Lower leg skin (tissue), 4 donors: ENCODE data around the gene FRRS1. TPM values are rescaled to one million over a fixed set of nuclear protein-coding genes. Genes with fewer than 3 reads are reported as not detected.

Experiments used
- DNase-seq, 2 donors: peaks; one replicate each; pipeline ENCODE4 v3.0.0-alpha.2; 2019; ENCODE audit warnings: low spot score in 2 of 2
- H3K4me3 ChIP-seq: fragments of 200-600 bp; sonication (generic); 2 replicates; pipeline ENCODE4 v1.5.1; 2017; ENCODE audit warnings: mild to moderate bottlenecking, low read depth; ENCODE audit not compliant: poor library complexity, severe bottlenecking
- POLR2A ChIP-seq, 2 donors: fragments of 450-650 bp; IDR thresholded peaks; one replicate each; pipeline ENCODE4 v1.6.1; 2016 to 2017; ENCODE audit warnings: antibody characterized with exemption in 2 of 2, mild to moderate bottlenecking in 1 of 2, moderate library complexity in 1 of 2
- WGBS, 2 donors: methylation state at CpG; one replicate each; pipeline ENCODE4 v1.1.5; 2018; 5-methylcytosine and 5-hydroxymethylcytosine counted together
- intact Hi-C: fragments of 100-400 bp; cut with DNase I; formaldehyde crosslinking; loops from one replicate; pipeline ENCODE4 v1.15.0; 2023; ENCODE audit warnings: low total_unique reads
- total RNA-seq, 4 donors: library from RNA; depleted of rRNA; stranded (reverse); fragments of >200 nt; gene quantifications; one replicate each; pipeline ENCODE4 v1.1.0, GENCODE V29; 2016
- TF ChIP-seq, protein P1 (sequence below), 3 donors: fragments of 450-650 bp; IDR thresholded peaks; one replicate each; pipeline ENCODE4 v1.5.1; 2016; ENCODE audit warnings: antibody characterized with exemption in 3 of 3, mild to moderate bottlenecking in 3 of 3, moderate library complexity in 2 of 3

The FRRS1 gene
- total RNA-seq, 4 donors from 2014 or later: 25.0 to 37.1 (median 28.2) TPM

DNA sequence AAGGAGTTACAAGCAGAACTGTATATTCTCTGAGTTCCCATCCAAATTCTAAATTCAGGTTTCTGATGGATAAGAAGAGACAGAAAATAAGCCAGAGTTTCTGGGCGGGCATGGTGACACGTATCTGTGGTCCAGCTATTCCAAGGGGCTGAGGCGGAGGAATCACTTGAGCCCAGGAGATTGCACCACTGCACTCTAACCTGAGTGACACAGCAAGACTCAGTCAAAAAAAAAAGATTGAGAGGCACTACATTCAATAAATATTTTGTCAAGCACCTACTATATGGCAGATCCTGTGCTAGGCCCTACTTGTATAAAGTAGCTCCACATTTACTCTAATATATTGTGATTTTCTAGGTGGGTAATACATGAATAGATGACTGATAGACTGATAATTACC lies 6.4 kb upstream of the FRRS1 start:
- TF ChIP-seq, protein P1, sequence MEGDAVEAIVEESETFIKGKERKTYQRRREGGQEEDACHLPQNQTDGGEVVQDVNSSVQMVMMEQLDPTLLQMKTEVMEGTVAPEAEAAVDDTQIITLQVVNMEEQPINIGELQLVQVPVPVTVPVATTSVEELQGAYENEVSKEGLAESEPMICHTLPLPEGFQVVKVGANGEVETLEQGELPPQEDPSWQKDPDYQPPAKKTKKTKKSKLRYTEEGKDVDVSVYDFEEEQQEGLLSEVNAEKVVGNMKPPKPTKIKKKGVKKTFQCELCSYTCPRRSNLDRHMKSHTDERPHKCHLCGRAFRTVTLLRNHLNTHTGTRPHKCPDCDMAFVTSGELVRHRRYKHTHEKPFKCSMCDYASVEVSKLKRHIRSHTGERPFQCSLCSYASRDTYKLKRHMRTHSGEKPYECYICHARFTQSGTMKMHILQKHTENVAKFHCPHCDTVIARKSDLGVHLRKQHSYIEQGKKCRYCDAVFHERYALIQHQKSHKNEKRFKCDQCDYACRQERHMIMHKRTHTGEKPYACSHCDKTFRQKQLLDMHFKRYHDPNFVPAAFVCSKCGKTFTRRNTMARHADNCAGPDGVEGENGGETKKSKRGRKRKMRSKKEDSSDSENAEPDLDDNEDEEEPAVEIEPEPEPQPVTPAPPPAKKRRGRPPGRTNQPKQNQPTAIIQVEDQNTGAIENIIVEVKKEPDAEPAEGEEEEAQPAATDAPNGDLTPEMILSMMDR (IDR thresholded peaks at IDR 0.05): no peak
- no peak for TF ChIP-seq POLR2A (IDR thresholded peaks at IDR 0.05)
- no peak overlapping the region for H3K4me3 ChIP-seq
- intact Hi-C loops: no loop called here
- no peak for DNase-seq
- 96 to 98% methylated on average over 3 of the region's 3 CpGs for WGBS, 2 donors

DNA sequence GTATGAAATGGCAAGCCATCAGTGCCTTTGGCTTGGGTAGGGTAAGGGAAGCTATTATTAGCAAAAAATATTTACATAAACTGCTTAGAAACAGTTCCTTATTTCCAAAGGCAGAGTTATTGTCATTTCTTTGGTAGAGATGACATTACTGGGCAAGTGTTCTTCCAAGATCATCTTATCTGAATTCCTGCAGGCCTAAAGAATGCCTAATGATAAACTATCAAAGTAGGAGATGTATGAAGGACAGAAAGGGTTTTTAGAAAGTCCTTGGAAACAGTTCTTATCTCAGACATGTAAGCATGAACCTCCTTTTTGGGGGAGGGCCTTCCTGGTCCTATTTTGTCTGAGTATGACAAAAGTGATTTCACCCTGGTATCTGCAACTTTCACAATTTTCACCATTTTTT lies 5.1 kb upstream of the FRRS1 start:
- intact Hi-C loops: no loop called here
- TF ChIP-seq, protein P1 (IDR thresholded peaks at IDR 0.05): no peak
- no peak overlapping the region for H3K4me3 ChIP-seq
- no peak for DNase-seq

DNA sequence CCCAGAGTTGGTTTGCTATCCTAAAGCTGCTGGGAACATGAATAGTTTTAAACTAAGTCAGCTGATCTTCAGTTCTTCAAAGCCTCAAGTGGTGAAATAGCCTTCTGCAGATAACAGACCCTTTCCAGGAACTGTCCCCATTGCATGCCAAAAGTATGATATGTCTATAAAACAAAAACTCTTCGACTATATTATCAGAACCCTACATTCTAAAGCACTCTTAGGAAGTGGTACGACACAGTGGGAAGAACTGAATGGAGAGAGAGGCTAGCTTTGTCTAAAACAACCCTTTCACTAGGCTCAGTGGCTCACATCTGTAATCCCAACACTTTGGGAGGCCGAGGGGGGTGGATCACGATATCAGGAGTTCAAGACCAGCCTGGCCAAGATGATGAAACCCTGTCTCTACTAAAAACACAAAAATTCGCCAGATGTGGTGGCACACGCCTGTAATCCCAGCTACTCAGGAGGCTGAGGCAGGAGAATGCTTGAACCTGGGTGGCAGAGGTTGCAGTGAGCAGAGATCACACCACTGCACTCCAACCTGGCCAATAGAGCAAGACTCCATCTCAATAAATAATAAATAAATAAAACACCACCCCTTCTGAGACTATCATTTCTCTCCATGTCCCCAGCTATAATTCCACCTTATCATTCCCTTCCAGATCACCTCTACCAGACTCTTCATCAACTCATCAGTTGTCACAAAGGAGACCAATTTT lies 2.2 kb upstream of the FRRS1 start:
- no peak for DNase-seq
- H3K4me3 ChIP-seq: no peak overlapping the region
- TF ChIP-seq POLR2A (IDR thresholded peaks at IDR 0.05): no peak
- TF ChIP-seq, protein P1 (IDR thresholded peaks at IDR 0.05): no peak
- intact Hi-C loops: no loop called here
- 88 to 89% methylated on average over 6 of the region's 6 CpGs for WGBS, 2 donors

DNA sequence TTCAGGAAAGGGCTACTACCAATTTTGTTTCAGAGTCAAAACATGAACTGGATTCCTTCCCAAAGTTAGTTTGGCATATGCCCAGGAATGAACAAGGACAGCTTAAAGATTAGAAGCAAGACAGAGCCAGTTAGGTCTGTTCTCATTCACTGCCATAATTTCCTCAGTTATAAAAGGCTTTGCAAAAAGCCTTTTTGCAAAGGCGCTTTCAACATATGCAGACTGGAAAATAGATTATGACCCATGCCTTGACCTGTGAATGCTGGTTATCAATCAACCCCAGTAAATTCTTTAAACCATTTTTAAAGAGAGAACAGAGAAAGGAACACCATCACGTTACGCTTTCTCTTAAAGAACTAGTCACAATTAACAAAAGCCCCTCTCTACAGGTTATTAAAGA lies 1.7 kb upstream of the FRRS1 start:
- no peak for TF ChIP-seq POLR2A (IDR thresholded peaks at IDR 0.05)
- TF ChIP-seq, protein P1 (IDR thresholded peaks at IDR 0.05): no peak
- intact Hi-C loops: no loop called here
- no peak for DNase-seq
- WGBS, 2 donors: 65 to 71% methylated on average over 3 of the region's 3 CpGs
- H3K4me3 ChIP-seq: no peak overlapping the region

DNA sequence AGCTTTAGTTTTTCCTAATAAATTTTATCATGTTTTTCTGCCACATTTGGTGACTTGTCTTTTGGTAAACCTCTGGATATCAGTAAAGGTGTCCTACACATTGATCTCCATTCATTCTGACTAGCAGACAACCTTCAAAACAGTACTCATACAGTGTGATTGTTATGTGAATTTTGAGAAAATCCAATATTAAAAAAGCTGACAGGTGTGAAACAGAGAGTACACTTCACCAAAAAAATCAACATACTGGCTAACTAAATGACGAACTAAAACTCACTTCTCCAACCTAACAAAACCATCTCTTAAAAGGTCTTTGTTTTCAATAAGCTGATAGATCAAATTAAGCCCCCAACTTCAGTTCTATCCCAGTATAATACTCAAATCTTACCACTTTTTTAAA lies 1.5 kb downstream of the FRRS1 start:
- 65 to 75% methylated on average over 1 of the region's 1 CpG for WGBS, 2 donors
- no peak overlapping the region for H3K4me3 ChIP-seq
- TF ChIP-seq, protein P1 (IDR thresholded peaks at IDR 0.05): no peak
- TF ChIP-seq POLR2A (IDR thresholded peaks at IDR 0.05): no peak
- intact Hi-C loops: no loop called here
- DNase-seq: no peak

DNA sequence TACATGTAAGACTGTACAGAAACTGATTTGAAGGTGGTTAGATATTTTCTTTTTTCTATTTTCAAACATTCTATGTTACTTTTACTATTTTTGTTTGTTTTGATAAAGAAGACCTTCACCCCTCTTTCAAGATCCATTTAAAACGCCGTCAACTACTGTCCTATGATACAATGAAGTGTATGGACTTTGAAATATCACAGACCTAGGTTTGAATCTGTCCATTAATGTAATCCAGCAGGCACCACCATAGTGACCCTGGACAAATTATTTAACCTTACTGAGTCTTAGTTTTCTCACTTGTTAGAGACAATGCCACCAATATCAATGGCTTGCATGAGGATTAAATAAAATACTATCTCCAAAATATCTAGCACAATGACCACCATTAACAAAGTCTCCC lies 2.0 kb downstream of the FRRS1 start:
- TF ChIP-seq, protein P1 (IDR thresholded peaks at IDR 0.05): no peak
- no peak for TF ChIP-seq POLR2A (IDR thresholded peaks at IDR 0.05)
- DNase-seq: no peak
- 50 to 58% methylated on average over 2 of the region's 2 CpGs for WGBS, 2 donors
- intact Hi-C loops: no loop called here
- no peak overlapping the region for H3K4me3 ChIP-seq
